IPS-20b (cell line): ENCODE measurements around the gene HPGDS.
"Not testable (repeated sequence)": the region's sequence is repeated elsewhere in the genome, so short reads cannot be mapped to it uniquely, and the experiment has no call there.

Experiments used
- H3K27ac ChIP-seq: one replicate; pipeline ENCODE4 v1.5.1; 2013; ENCODE audit warnings: low read length
- H3K27me3 ChIP-seq: 2 replicates; pipeline ENCODE4 v1.6.1; 2013; ENCODE audit warnings: mild to moderate bottlenecking, low read length, inconsistent platforms; ENCODE audit not compliant: insufficient read depth
- H3K36me3 ChIP-seq: 2 replicates; pipeline ENCODE4 v1.6.1; 2013; ENCODE audit warnings: low read depth, mild to moderate bottlenecking, inconsistent platforms, low read length, moderate library complexity; ENCODE audit not compliant: insufficient read depth
- H3K4me1 ChIP-seq: 2 replicates; pipeline ENCODE4 v1.6.1; 2013; ENCODE audit warnings: mild to moderate bottlenecking, control low read depth, inconsistent platforms, low read length, moderate library complexity; ENCODE audit not compliant: insufficient read depth
- H3K4me3 ChIP-seq: 2 replicates; pipeline ENCODE4 v1.5.1; 2013; ENCODE audit warnings: mild to moderate bottlenecking, low read length, inconsistent platforms
- H3K9ac ChIP-seq: 2 replicates; pipeline ENCODE4 v1.6.1; 2013; ENCODE audit warnings: low read depth, mild to moderate bottlenecking, inconsistent platforms, low read length, moderate library complexity
- H3K9me3 ChIP-seq: 2 replicates; pipeline ENCODE4 v1.6.1; 2013; ENCODE audit warnings: mild to moderate bottlenecking, low read depth, low read length, inconsistent platforms; ENCODE audit not compliant: insufficient read depth

Gene HPGDS

GRCh38 chr4:94339779-94340178 is 2.9 kb downstream of the HPGDS start:
- Histone ChIP-seq H3K4me1 (no peaks in the 10 kb centered on the region), H3K27ac (no peak overlapping the region), H3K36me3 (no peaks in the 10 kb centered on the region), H3K27me3 (no peaks in the 10 kb centered on the region), H3K9ac (no peak overlapping the region), H3K4me3 (no peak overlapping the region), H3K9me3 (no peaks in the 10 kb centered on the region)

- no peaks in the 10 kb centered on the region for H3K4me1 ChIP-seq
- no peak overlapping the region for H3K4me3 ChIP-seq
Observed at GRCh38 chr4:94338681-94339351, 3.8 kb downstream of the HPGDS start.

GRCh38 chr4:94336791-94337190 is 5.8 kb downstream of the HPGDS start:
- not testable (repeated sequence) for H3K27ac ChIP-seq, H3K27me3 ChIP-seq, H3K4me1 ChIP-seq, H3K4me3 ChIP-seq, H3K36me3 ChIP-seq, H3K9ac ChIP-seq, H3K9me3 ChIP-seq

More at GRCh38 chr4:94338681-94339351, 3.8 kb downstream of the HPGDS start:
- no peak overlapping the region for H3K27ac ChIP-seq
- H3K9me3 ChIP-seq: no peaks in the 10 kb centered on the region
- H3K9ac ChIP-seq: no peak overlapping the region
- no peaks in the 10 kb centered on the region for H3K36me3 ChIP-seq
- no peaks in the 10 kb centered on the region for H3K27me3 ChIP-seq

- H3K4me3 ChIP-seq: no peak overlapping the region
- no peak overlapping the region for H3K9ac ChIP-seq
- no peaks in the 10 kb centered on the region for H3K27me3 ChIP-seq
- no peak overlapping the region for H3K27ac ChIP-seq
- H3K4me1 ChIP-seq: no peaks in the 10 kb centered on the region; the same call in 1 of the 2 replicates
- no peaks in the 10 kb centered on the region for H3K9me3 ChIP-seq
- H3K36me3 ChIP-seq: no peaks in the 10 kb centered on the region
Observed at GRCh38 chr4:94336303-94336702, 6.3 kb downstream of the HPGDS start.

- H3K36me3 ChIP-seq: no peaks in the 10 kb centered on the region
- no peaks in the 10 kb centered on the region for H3K9me3 ChIP-seq
- no peak overlapping the region for H3K9ac ChIP-seq
- no peak overlapping the region for H3K27ac ChIP-seq
- H3K4me1 ChIP-seq: no peaks in the 10 kb centered on the region; the same call in 1 of the 2 replicates
- H3K27me3 ChIP-seq: no peaks in the 10 kb centered on the region
- no peak overlapping the region for H3K4me3 ChIP-seq
Observed at GRCh38 chr4:94334962-94335361, 7.7 kb downstream of the HPGDS start.

GRCh38 chr4:94334476-94334875 is 8.2 kb downstream of the HPGDS start:
- Histone ChIP-seq H3K4me1 (no peaks in the 10 kb centered on the region; the same call in 1 of the 2 replicates), H3K9me3 (no peaks in the 10 kb centered on the region), H3K9ac (no peak overlapping the region), H3K27me3 (no peaks in the 10 kb centered on the region), H3K4me3 (no peak overlapping the region), H3K27ac (no peak overlapping the region), H3K36me3 (no peaks in the 10 kb centered on the region)

GRCh38 chr4:94333866-94334265 is 8.8 kb downstream of the HPGDS start:
- Histone ChIP-seq H3K27me3 (no peaks in the 10 kb centered on the region), H3K9ac (no peak overlapping the region), H3K4me1 (no peaks in the 10 kb centered on the region; the same call in 1 of the 2 replicates), H3K36me3 (no peaks in the 10 kb centered on the region), H3K4me3 (no peak overlapping the region), H3K9me3 (no peaks in the 10 kb centered on the region), H3K27ac (no peak overlapping the region)

- Histone ChIP-seq H3K4me1 (no peaks in the 10 kb centered on the region; the same call in 1 of the 2 replicates), H3K4me3 (no peak overlapping the region), H3K36me3 (no peaks in the 10 kb centered on the region), H3K27ac (no peak overlapping the region), H3K27me3 (no peaks in the 10 kb centered on the region), H3K9ac (no peak overlapping the region), H3K9me3 (no peaks in the 10 kb centered on the region)
Observed at GRCh38 chr4:94332983-94333590, 9.5 kb downstream of the HPGDS start.

- Histone ChIP-seq H3K9me3 (peaks cover 26% of the 10 kb centered on the region), H3K27ac (no peak overlapping the region), H3K9ac (no peak overlapping the region), H3K36me3 (no peaks in the 10 kb centered on the region), H3K27me3 (no peaks in the 10 kb centered on the region), H3K4me3 (no peak overlapping the region), H3K4me1 (no peaks in the 10 kb centered on the region; the same call in 1 of the 2 replicates)
Observed at GRCh38 chr4:94329933-94330332, 12.7 kb downstream of the HPGDS start.

GRCh38 chr4:94325835-94326234 is 16.8 kb downstream of the HPGDS start:
- no peak overlapping the region for H3K4me3 ChIP-seq
- H3K9ac ChIP-seq: no peak overlapping the region
- H3K27ac ChIP-seq: no peak overlapping the region
- H3K4me1 ChIP-seq: no peaks in the 10 kb centered on the region
- no peaks in the 10 kb centered on the region for H3K27me3 ChIP-seq
- H3K36me3 ChIP-seq: no peaks in the 10 kb centered on the region
- peaks cover 32% of the 10 kb centered on the region for H3K9me3 ChIP-seq

GRCh38 chr4:94319927-94320326 is 22.7 kb downstream of the HPGDS start:
- H3K4me1 ChIP-seq, H3K27ac ChIP-seq, H3K27me3 ChIP-seq, H3K9ac ChIP-seq, H3K36me3 ChIP-seq, H3K4me3 ChIP-seq: not testable (repeated sequence)
- peaks cover 24% of the 10 kb centered on the region for H3K9me3 ChIP-seq

- H3K4me1 ChIP-seq: no peaks in the 10 kb centered on the region
- no peak overlapping the region for H3K27ac ChIP-seq
- H3K9ac ChIP-seq: no peak overlapping the region
- no peak overlapping the region for H3K4me3 ChIP-seq
- H3K9me3 ChIP-seq: no peaks in the 10 kb centered on the region
- no peaks in the 10 kb centered on the region for H3K27me3 ChIP-seq
- no peaks in the 10 kb centered on the region for H3K36me3 ChIP-seq
Observed at GRCh38 chr4:94307231-94307871, 35.3 kb downstream of the HPGDS start.
